HFF-Myc (cell line): ENCODE measurements around the gene CD248.
A peak's percentile ranks its signal among the peaks of the same experiment; 100 is the strongest.

Experiments
- DNase-seq: peaks from one replicate; pipeline ENCODE4 v3.0.0-alpha.2; 2011; ENCODE audit warnings: low read depth; ENCODE audit errors: extremely low read depth
- H3K4me3 ChIP-seq: replicated peaks from 2 replicates; pipeline ENCODE4 v1.5.1; 2011; ENCODE audit warnings: low read depth, mild to moderate bottlenecking, control low read depth, low read length
- TF ChIP-seq, protein P1 (sequence below): IDR thresholded peaks from 2 replicates; pipeline ENCODE4 v1.5.1; 2012; ENCODE audit warnings: mild to moderate bottlenecking, low read depth, low read length, control low read depth; ENCODE audit errors: missing control alignments

The CD248 gene

DNA sequence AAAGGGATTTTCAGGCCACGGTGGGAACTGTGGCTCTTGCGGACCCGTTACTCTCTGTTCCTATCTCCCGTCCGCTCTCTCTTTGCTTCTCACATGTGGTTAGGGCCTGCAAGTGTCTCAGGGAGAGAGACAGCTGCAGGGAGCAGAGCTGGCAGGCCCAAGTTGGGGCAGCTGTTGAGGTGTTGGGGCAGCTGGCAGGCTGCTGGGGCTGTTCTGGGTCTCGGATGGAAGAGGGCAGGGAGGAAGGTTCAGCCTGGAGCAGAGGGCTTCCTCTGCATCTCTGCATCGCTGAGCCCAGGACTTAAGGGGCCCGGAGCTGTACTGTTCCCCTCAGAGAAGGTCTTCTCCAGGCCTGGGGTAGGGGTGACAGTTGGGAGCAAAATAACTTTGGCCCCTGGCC is 41.4 kb downstream of the CD248 start:
- no peak for DNase-seq
- TF ChIP-seq, protein P1, sequence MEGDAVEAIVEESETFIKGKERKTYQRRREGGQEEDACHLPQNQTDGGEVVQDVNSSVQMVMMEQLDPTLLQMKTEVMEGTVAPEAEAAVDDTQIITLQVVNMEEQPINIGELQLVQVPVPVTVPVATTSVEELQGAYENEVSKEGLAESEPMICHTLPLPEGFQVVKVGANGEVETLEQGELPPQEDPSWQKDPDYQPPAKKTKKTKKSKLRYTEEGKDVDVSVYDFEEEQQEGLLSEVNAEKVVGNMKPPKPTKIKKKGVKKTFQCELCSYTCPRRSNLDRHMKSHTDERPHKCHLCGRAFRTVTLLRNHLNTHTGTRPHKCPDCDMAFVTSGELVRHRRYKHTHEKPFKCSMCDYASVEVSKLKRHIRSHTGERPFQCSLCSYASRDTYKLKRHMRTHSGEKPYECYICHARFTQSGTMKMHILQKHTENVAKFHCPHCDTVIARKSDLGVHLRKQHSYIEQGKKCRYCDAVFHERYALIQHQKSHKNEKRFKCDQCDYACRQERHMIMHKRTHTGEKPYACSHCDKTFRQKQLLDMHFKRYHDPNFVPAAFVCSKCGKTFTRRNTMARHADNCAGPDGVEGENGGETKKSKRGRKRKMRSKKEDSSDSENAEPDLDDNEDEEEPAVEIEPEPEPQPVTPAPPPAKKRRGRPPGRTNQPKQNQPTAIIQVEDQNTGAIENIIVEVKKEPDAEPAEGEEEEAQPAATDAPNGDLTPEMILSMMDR = no peak
- no peak overlapping the region for H3K4me3 ChIP-seq

DNA sequence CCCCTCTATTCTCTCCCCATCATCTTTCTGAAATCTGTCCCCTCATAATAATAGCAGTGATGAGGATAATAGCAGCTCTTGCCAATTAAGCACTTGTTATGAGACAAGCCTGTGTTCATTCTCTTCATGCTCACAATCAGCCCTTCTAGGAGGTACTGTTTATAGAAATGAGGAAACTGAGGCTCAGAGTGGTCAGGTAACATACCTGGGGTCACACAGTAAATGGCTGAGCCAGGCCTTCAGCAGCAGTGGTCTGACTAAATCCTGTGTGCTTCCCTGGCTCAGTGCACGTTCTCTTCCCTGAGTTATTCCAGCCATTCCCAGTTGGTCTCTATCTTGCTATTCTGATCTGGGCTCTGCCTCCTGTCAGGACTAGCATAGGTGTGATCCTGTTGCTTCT is 42.6 kb downstream of the CD248 start:
- DNase-seq = no peak
- TF ChIP-seq, protein P1 = no peak
- H3K4me3 ChIP-seq = no peak overlapping the region

DNA sequence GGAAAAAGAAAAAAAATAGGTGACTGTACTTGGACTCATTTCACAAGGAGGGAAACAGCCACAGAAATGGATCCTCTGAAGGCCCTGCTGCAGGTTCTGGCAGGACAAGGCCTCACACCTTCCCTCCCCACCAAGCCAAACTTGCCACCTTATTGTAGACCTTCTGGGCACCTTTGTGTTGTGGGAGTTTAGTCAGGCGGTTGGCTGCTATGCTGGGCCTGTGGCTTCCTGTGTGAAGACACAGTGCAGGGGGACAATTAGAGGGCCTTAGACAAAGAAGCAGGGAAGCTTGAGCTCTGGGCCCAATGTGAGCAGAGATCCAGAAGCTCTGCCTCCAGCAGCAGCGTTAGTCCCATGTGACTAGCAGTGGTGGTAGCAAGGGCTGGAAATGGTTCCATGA is 44.2 kb downstream of the CD248 start:
- H3K4me3 ChIP-seq = no peak overlapping the region
- DNase-seq = no peak
- TF ChIP-seq, protein P1 = no peak

DNA sequence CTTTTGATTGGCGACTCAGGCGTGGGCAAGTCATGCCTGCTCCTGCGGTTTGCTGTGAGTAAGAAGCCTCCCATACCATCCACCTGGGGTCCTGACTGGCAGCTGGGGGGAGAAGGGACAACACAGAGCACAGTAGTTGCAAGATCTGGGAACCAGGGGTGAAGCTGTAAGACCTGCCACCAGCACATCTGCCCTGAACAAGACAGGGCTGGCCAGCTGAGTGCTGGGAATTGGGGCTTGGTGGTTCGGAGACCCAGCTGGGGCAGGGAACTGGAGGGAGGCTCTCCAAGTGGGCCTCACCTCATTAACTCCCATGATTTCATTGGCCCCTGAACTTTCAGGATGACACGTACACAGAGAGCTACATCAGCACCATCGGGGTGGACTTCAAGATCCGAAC is 45.0 kb downstream of the CD248 start:
- no peak overlapping the region for H3K4me3 ChIP-seq
- DNase-seq = no peak
- TF ChIP-seq, protein P1 = no peak

DNA sequence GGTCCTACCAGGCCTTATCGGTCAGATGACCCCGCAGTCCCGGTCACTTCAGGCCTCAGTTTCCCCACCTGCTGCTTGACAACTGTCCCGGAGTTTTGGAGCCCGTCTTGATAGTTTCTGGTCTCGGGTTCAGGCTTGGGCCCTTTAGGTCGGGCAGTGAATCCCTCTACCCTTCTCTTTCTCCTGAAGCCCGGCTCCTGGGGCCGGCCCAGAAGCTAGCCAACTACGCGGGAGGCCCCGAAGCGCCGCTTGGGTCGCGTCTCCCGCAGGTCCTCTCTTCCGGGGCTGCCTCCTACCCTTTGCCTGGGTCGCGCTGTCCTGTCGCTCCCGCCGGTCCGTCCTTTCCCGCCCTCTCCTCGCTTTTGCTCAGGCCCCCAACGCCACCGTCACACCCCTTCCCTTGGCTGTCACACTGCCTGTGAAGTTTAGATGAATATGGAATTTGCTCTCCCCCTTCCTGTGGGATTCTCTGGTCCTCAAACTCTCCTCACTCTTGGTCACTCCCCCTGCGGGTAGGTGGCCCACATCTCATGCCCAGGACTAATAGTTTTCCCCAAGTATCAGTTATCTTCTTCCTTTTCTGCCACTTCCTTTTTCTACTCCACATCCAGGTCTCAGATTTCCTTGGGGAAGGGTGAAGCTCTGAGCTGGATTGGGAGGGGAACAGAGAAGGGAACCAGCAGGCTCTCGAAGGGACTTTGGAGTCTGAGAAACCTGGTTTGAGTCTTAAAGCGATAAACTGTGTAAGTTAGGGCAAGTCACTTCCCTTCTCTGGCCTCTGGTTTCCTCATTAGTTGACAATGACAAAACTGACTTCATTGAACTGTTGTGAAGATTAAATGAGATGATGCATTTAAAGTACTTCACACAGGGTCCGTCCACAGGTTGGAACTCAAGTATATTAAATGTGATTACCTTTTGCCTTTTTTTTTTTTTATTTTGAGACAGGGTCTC is 47.6 kb downstream of the CD248 start:
- peak; percentile 30 for DNase-seq
- TF ChIP-seq, protein P1 = peak; percentile 27
- H3K4me3 ChIP-seq = peak overlapping the region; percentile 98

DNA sequence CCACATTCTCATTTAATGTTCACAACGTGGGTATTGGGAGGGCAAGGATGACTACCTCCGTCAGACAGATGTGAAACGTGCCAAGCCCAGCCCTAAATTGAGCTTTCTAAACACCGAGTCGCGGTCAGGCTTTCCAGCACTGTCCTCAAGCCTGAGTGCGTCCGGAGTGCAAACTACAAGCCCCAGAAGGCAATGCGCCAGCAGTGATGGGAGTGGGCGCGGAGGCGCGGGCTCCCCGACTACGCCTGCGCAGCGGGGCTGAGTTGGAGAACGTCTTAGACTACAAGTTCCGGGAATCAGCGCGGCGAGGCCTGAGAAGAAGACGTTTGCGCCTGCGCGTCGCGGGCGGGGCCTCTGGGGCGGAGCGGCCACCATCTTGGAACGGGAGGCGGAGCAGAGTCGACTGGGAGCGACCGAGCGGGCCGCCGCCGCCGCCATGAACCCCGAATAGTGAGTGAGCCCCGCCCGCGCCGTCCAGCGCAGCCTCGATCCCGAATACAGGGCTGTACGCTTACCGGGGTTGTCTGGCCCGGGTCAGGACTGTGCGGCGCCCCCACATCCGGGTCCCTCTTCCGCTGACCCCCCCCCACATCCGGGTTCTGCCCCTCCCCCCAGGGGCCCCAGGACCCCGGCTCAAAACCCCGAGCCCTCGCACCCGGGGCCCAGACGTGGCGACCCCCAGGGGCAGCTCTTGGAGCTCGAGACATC is 48.4 kb downstream of the CD248 start, which contains the start of gene RAB1B:
Gene RAB1B (plus strand): TSS at position 396 of the 708 bp plus-strand sequence. CDS start 41 bp downstream, at position 437.
- TF ChIP-seq, protein P1 = no peak
- DNase-seq = peak; percentile 99
- peak within 1 kb of the TSS; percentile 98 for H3K4me3 ChIP-seq
